Neural cell (in vitro differentiated cells): ENCODE results near the gene CAMSAP2. TPM values are rescaled to one million over a fixed set of nuclear protein-coding genes. Genes with fewer than 3 reads are reported as not detected.

ENCODE experiments used
- H2AFZ ChIP-seq: fragments of 200-600, 300-800 bp; sonication (generic), shearing (Covaris generic); 2 replicates; pipeline ENCODE4 v1.6.0; 2014; ENCODE audit warnings: low read depth, mild to moderate bottlenecking, antibody characterized with exemption, low read length, moderate library complexity
- H3F3A ChIP-seq: fragments of 200-600 bp; shearing (Covaris generic); 2 replicates; pipeline ENCODE4 v1.6.1; 2016; ENCODE audit warnings: mild to moderate bottlenecking, moderate library complexity, mixed read lengths, antibody characterized with exemption, low read length; ENCODE audit not compliant: insufficient read depth, poor library complexity, severe bottlenecking
- H3K27ac ChIP-seq: fragments of 200-600, 300-800 bp; sonication (generic), shearing (Covaris generic); 2 replicates; pipeline ENCODE4 v1.5.1; 2014; ENCODE audit warnings: mild to moderate bottlenecking, low read length, moderate library complexity
- H3K27me3 ChIP-seq: fragments of 300-800, 200-600 bp; sonication (generic), shearing (Covaris generic); 2 replicates; pipeline ENCODE4 v1.6.0; 2014; ENCODE audit warnings: mild to moderate bottlenecking, low read depth, low read length, moderate library complexity; ENCODE audit not compliant: insufficient read depth
- H3K36me3 ChIP-seq: fragments of 300-800, 200-600 bp; sonication (generic), shearing (Covaris generic); 2 replicates; pipeline ENCODE4 v1.5.1; 2014; ENCODE audit warnings: mild to moderate bottlenecking, antibody characterized with exemption, low read length, moderate library complexity; ENCODE audit not compliant: insufficient read depth
- H3K4me2 ChIP-seq: fragments of 300-800, 200-600 bp; sonication (generic), shearing (Covaris generic); 2 replicates; pipeline ENCODE4 v1.6.0; 2014; ENCODE audit warnings: mild to moderate bottlenecking, low read length
- H3K4me3 ChIP-seq: fragments of 300-800, 200-600 bp; sonication (generic), shearing (Covaris generic); 2 replicates; pipeline ENCODE4 v1.5.1; 2014; ENCODE audit warnings: mild to moderate bottlenecking, low read length, moderate library complexity
- H3K79me2 ChIP-seq: fragments of 200-600 bp; shearing (Covaris generic); replicated peaks from 2 replicates; pipeline ENCODE4 v1.6.0; 2014; ENCODE audit warnings: mild to moderate bottlenecking, low read length, moderate library complexity; ENCODE audit not compliant: insufficient read depth
- H3K9ac ChIP-seq: fragments of 300-800, 200-600 bp; sonication (generic), shearing (Covaris generic); 2 replicates; pipeline ENCODE4 v1.6.1; 2016; ENCODE audit warnings: mild to moderate bottlenecking, low read length, mixed read lengths
- H3K9me2 ChIP-seq: fragments of 200-600 bp; shearing (Covaris generic); 2 replicates; pipeline ENCODE4 v1.6.1; 2016; ENCODE audit warnings: mild to moderate bottlenecking, low read length, mixed read lengths; ENCODE audit not compliant: insufficient read depth
- H3K9me3 ChIP-seq: fragments of 200-600, 300-800 bp; sonication (generic), shearing (Covaris generic); 2 replicates; pipeline ENCODE4 v1.6.1; 2016; ENCODE audit warnings: mild to moderate bottlenecking, mixed run types, low read length, moderate library complexity, mixed read lengths
- H4K20me1 ChIP-seq: fragments of 200-600 bp; shearing (Covaris generic); 2 replicates; pipeline ENCODE4 v1.6.1; 2016; ENCODE audit warnings: mild to moderate bottlenecking, mixed run types; ENCODE audit not compliant: insufficient read depth
- EP300 ChIP-seq: fragments of 450-650 bp; conservative IDR thresholded peaks from 2 replicates; pipeline ENCODE4 v1.6.1; 2014; ENCODE audit warnings: antibody characterized with exemption, mild to moderate bottlenecking, moderate library complexity; ENCODE audit not compliant: poor library complexity, severe bottlenecking
- EZH2 ChIP-seq: fragments of 200-600, 300-800 bp; shearing (Covaris generic), sonication (generic); IDR thresholded peaks from 2 replicates; pipeline ENCODE4 v1.6.1; 2014; ENCODE audit warnings: antibody characterized with exemption, low read length, borderline replicate concordance, mild to moderate bottlenecking; ENCODE audit not compliant: insufficient read depth, poor library complexity, severe bottlenecking
- MXI1 ChIP-seq: fragments of 450-650 bp; conservative IDR thresholded peaks from 2 replicates; pipeline ENCODE4 v1.6.1; 2014; ENCODE audit warnings: antibody characterized with exemption, mild to moderate bottlenecking; ENCODE audit not compliant: poor library complexity, severe bottlenecking
- POLR2AphosphoS5 ChIP-seq: IDR thresholded peaks from 2 replicates; pipeline ENCODE4 v1.6.1; 2012
- RAD21 ChIP-seq: fragments of 450-650 bp; conservative IDR thresholded peaks from 2 replicates; pipeline ENCODE4 v1.6.1; 2014; ENCODE audit warnings: antibody characterized with exemption, mild to moderate bottlenecking, moderate library complexity
- SMC3 ChIP-seq: fragments of 450-650 bp; conservative IDR thresholded peaks from 2 replicates; pipeline ENCODE4 v1.6.1; 2014; ENCODE audit warnings: antibody characterized with exemption, mild to moderate bottlenecking, moderate library complexity; ENCODE audit not compliant: poor library complexity
- TAF1 ChIP-seq: IDR thresholded peaks from 2 replicates; pipeline ENCODE4 v1.6.1; 2012; ENCODE audit warnings: low read depth
- polyA plus RNA-seq: library from polyadenylated mRNA; depleted of rRNA; stranded (reverse); fragments of >200 nt; gene quantifications from 2 replicates; pipeline ENCODE4 v1.2.3, GENCODE V29; 2014
- TF ChIP-seq, protein P1 (sequence below): IDR thresholded peaks from 2 replicates; pipeline ENCODE4 v1.6.1; 2012; ENCODE audit warnings: borderline replicate concordance
- TF ChIP-seq, protein P2 (sequence below): fragments of 450-650 bp; IDR thresholded peaks from 2 replicates; pipeline ENCODE4 v1.5.1; 2014; ENCODE audit warnings: antibody characterized with exemption, mild to moderate bottlenecking, moderate library complexity; ENCODE audit not compliant: poor library complexity, severe bottlenecking

The CAMSAP2 gene
- polyA plus RNA-seq, 1 donor from 2014 or later = 52.7 TPM

DNA sequence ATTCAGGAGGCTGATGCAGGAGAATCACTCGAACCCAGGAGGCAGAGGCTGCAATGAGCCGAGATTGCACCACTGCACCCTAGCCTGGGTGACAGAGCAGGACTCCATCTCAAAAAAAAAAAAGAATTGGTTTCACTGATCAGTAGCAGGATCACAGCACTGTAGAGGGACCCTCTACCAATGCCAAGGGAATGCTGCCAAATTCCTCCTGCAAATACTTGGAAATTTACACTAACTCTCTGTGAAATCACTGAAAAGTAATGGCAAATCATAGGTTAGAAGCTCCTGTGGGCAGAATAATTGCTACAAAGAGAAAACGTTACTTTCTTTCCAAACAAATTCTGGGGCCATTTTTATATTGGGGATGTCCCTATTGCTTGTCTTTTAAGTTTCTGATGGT, 127.4 kb downstream of the CAMSAP2 start:
- H3K4me2 ChIP-seq = no peak overlapping the region
- H3K27ac ChIP-seq = no peak overlapping the region
- H3K9me3 ChIP-seq = no peaks in the 10 kb centered on the region
- H4K20me1 ChIP-seq = no peaks in the 10 kb centered on the region
- no peak overlapping the region for H3K9ac ChIP-seq
- TF ChIP-seq, protein P1, sequence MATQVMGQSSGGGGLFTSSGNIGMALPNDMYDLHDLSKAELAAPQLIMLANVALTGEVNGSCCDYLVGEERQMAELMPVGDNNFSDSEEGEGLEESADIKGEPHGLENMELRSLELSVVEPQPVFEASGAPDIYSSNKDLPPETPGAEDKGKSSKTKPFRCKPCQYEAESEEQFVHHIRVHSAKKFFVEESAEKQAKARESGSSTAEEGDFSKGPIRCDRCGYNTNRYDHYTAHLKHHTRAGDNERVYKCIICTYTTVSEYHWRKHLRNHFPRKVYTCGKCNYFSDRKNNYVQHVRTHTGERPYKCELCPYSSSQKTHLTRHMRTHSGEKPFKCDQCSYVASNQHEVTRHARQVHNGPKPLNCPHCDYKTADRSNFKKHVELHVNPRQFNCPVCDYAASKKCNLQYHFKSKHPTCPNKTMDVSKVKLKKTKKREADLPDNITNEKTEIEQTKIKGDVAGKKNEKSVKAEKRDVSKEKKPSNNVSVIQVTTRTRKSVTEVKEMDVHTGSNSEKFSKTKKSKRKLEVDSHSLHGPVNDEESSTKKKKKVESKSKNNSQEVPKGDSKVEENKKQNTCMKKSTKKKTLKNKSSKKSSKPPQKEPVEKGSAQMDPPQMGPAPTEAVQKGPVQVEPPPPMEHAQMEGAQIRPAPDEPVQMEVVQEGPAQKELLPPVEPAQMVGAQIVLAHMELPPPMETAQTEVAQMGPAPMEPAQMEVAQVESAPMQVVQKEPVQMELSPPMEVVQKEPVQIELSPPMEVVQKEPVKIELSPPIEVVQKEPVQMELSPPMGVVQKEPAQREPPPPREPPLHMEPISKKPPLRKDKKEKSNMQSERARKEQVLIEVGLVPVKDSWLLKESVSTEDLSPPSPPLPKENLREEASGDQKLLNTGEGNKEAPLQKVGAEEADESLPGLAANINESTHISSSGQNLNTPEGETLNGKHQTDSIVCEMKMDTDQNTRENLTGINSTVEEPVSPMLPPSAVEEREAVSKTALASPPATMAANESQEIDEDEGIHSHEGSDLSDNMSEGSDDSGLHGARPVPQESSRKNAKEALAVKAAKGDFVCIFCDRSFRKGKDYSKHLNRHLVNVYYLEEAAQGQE = no peak
- no peak for TF ChIP-seq SMC3
- no peak for TF ChIP-seq TAF1
- TF ChIP-seq, protein P2, sequence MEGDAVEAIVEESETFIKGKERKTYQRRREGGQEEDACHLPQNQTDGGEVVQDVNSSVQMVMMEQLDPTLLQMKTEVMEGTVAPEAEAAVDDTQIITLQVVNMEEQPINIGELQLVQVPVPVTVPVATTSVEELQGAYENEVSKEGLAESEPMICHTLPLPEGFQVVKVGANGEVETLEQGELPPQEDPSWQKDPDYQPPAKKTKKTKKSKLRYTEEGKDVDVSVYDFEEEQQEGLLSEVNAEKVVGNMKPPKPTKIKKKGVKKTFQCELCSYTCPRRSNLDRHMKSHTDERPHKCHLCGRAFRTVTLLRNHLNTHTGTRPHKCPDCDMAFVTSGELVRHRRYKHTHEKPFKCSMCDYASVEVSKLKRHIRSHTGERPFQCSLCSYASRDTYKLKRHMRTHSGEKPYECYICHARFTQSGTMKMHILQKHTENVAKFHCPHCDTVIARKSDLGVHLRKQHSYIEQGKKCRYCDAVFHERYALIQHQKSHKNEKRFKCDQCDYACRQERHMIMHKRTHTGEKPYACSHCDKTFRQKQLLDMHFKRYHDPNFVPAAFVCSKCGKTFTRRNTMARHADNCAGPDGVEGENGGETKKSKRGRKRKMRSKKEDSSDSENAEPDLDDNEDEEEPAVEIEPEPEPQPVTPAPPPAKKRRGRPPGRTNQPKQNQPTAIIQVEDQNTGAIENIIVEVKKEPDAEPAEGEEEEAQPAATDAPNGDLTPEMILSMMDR = no peak
- TF ChIP-seq EZH2 = no peak
- no peak for TF ChIP-seq MXI1
- TF ChIP-seq RAD21 = no peak
- no peak for TF ChIP-seq POLR2AphosphoS5
- no peak for TF ChIP-seq EP300
- H3K79me2 ChIP-seq = no peaks in the 10 kb centered on the region
- no peaks in the 10 kb centered on the region for H3K27me3 ChIP-seq
- peaks cover 4% of the 10 kb centered on the region for H3K36me3 ChIP-seq
- no peak overlapping the region for H3K4me3 ChIP-seq
- no peaks in the 10 kb centered on the region for H3K9me2 ChIP-seq
- no peaks in the 10 kb centered on the region for H3F3A ChIP-seq
- no peak overlapping the region for H2AFZ ChIP-seq

DNA sequence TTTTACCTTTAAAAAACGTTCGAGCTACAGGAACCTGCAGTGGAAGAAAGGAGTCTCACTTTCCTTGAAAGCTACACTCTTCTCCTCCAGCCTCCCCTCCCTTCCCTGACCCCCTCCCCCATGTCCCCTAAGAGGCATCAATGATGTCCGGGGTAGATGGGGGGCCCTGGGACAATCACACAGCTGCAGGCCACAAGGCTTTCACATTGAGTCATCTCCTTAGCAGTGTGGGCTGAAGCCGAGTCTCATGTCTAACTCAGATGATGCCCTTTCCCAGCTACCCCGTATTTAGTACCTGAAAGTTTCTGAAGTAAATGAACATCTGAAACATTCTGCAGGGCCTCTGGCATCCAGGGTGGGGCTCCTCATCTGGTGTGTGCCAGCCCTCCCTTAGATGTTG, 127.8 kb downstream of the CAMSAP2 start:
- Histone ChIP-seq H4K20me1 (no peaks in the 10 kb centered on the region), H3K9me3 (no peaks in the 10 kb centered on the region), H3K4me2 (no peak overlapping the region), H3K9me2 (no peaks in the 10 kb centered on the region), H3K36me3 (peaks cover 4% of the 10 kb centered on the region), H3K4me3 (no peak overlapping the region), H3K79me2 (no peaks in the 10 kb centered on the region), H3K9ac (no peak overlapping the region), H3F3A (no peaks in the 10 kb centered on the region), H3K27ac (no peak overlapping the region), H3K27me3 (no peaks in the 10 kb centered on the region), H2AFZ (no peak overlapping the region)
- TF ChIP-seq, protein P1 = no peak
- TF ChIP-seq POLR2AphosphoS5 = no peak
